GM19468 (cell line): ENCODE measurements around the gene TTC17.

ENCODE experiments used
- ATAC-seq: cut with Tn5 transposase; IDR thresholded peaks from one replicate; pipeline ENCODE4 v1.9.1; 2021; ENCODE audit warnings: mild to moderate bottlenecking, moderate library complexity, moderate number of reproducible peaks; ENCODE audit not compliant: unreplicated experiment; ENCODE audit errors: extremely low read depth

TTC17 gene

GRCh38 chr11:43518408-43519160 is 159.9 kb downstream of the TTC17 start:
- no peak for ATAC-seq

GRCh38 chr11:43521471-43521870 is 162.8 kb downstream of the TTC17 start:
- no peak for ATAC-seq

- no peak for ATAC-seq
These were observed 164.9 kb downstream of the TTC17 start for GRCh38 chr11:43523632-43524031.

- no peak for ATAC-seq
These were observed 173.3 kb downstream of the TTC17 start for GRCh38 chr11:43532041-43532440.

- ATAC-seq = no peak
These were observed 179.3 kb downstream of the TTC17 start for GRCh38 chr11:43537833-43538615.

- no peak for ATAC-seq
These were observed 183.3 kb downstream of the TTC17 start for GRCh38 chr11:43541993-43542392.

GRCh38 chr11:43542750-43543712 is 184.3 kb downstream of the TTC17 start:
- ATAC-seq = no peak
